Neural progenitor cell (in vitro differentiated cells): ENCODE measurements around the gene ACRBP. TPM values are rescaled to one million over a fixed set of nuclear protein-coding genes. Genes with fewer than 3 reads are reported as not detected.

Source experiments
- DNase-seq: peaks from one replicate; pipeline ENCODE4 v3.0.0-alpha.2; 2016; ENCODE audit warnings: low spot score
- H2AFZ ChIP-seq: fragments of 200-600 bp; sonication (generic); replicated peaks from 2 replicates; pipeline ENCODE4 v1.6.1; 2016; ENCODE audit warnings: antibody characterized with exemption
- H3F3A ChIP-seq: fragments of 200-600 bp; sonication (generic); 2 replicates; pipeline ENCODE4 v1.6.1; 2016; ENCODE audit warnings: antibody characterized with exemption, low read depth
- H3K27ac ChIP-seq: fragments of 200-600 bp; sonication (generic); 2 replicates; pipeline ENCODE4 v1.5.1; 2016; ENCODE audit warnings: mild to moderate bottlenecking
- H3K27me3 ChIP-seq: fragments of 200-600 bp; sonication (generic); 2 replicates; pipeline ENCODE4 v1.6.1; 2016; ENCODE audit warnings: mild to moderate bottlenecking, moderate library complexity
- H3K36me3 ChIP-seq: fragments of 200-600 bp; sonication (generic); 2 replicates; pipeline ENCODE4 v1.5.1; 2016
- H3K4me1 ChIP-seq: fragments of 200-600 bp; sonication (generic); 2 replicates; pipeline ENCODE4 v1.6.1; 2016; ENCODE audit warnings: mixed run types
- H3K4me2 ChIP-seq: fragments of 200-600 bp; sonication (generic); 2 replicates; pipeline ENCODE4 v1.6.1; 2016
- H3K4me3 ChIP-seq: fragments of 200-600 bp; sonication (generic); 2 replicates; pipeline ENCODE4 v1.5.1; 2016
- H3K79me2 ChIP-seq: fragments of 200-600 bp; sonication (generic); 2 replicates; pipeline ENCODE4 v1.6.1; 2016; ENCODE audit warnings: low read depth
- H3K9ac ChIP-seq: fragments of 200-600 bp; sonication (generic); 2 replicates; pipeline ENCODE4 v1.6.1; 2016
- H3K9me3 ChIP-seq: fragments of 200-600 bp; sonication (generic); 2 replicates; pipeline ENCODE4 v1.5.1; 2016; ENCODE audit warnings: low read depth
- H4K20me1 ChIP-seq: fragments of 200-600 bp; sonication (generic); 2 replicates; pipeline ENCODE4 v1.6.1; 2016; ENCODE audit warnings: low read depth
- H3K27ac Mint-ChIP-seq: 3 replicates; pipeline ENCODE4 v1.8.0; 2021; ENCODE audit warnings: mixed read lengths
- H3K27me3 Mint-ChIP-seq: 2 replicates; pipeline ENCODE4 v1.8.0; 2022; ENCODE audit warnings: low read depth, mild to moderate bottlenecking, inconsistent platforms, moderate library complexity, mixed read lengths; ENCODE audit not compliant: insufficient read depth
- H3K36me3 Mint-ChIP-seq: 3 replicates; pipeline ENCODE4 v1.8.0; 2021; ENCODE audit warnings: mixed read lengths
- H3K4me1 Mint-ChIP-seq: 3 replicates; pipeline ENCODE4 v1.8.0; 2021; ENCODE audit warnings: mixed read lengths
- H3K4me3 Mint-ChIP-seq: 3 replicates; pipeline ENCODE4 v1.8.0; 2021; ENCODE audit warnings: mild to moderate bottlenecking, moderate library complexity, mixed read lengths
- H3K9me3 Mint-ChIP-seq: 3 replicates; pipeline ENCODE4 v1.8.0; 2020; ENCODE audit warnings: mixed read lengths
- CTCF ChIP-seq: fragments of 200-600 bp; sonication (generic); IDR thresholded peaks from 2 replicates; pipeline ENCODE4 v1.5.1; 2017; ENCODE audit warnings: antibody characterized with exemption, mild to moderate bottlenecking
- EZH2 ChIP-seq: fragments of 200-600 bp; sonication (generic); IDR thresholded peaks from 2 replicates; pipeline ENCODE4 v1.6.1; 2017; ENCODE audit warnings: antibody characterized with exemption, mild to moderate bottlenecking, moderate library complexity
- EZH2phosphoT487 ChIP-seq: fragments of 200-600 bp; sonication (generic); IDR thresholded peaks from 2 replicates; pipeline ENCODE4 v1.6.1; 2017; ENCODE audit warnings: antibody characterized with exemption
- total RNA-seq: library from RNA; depleted of rRNA; stranded (reverse); fragments of >200 nt; gene quantifications from 2 replicates; pipeline ENCODE4 v1.2.3, GENCODE V29; 2015; ENCODE audit warnings: low replicate concordance

ACRBP gene
- total RNA-seq, 1 donor from 2014 or later: 2.7 TPM

- DNase-seq: peak; percentile 98
- peaks cover 2% of the 10 kb centered on the region for H3K36me3 Mint-ChIP-seq
- peaks cover 52% of the 10 kb centered on the region for H3K4me1 Mint-ChIP-seq
- Histone ChIP-seq H3K4me3 (peak within 1 kb of the TSS; percentile 74), H4K20me1 (peaks cover 7% of the 10 kb centered on the region), H3K79me2 (peaks cover 57% of the 10 kb centered on the region), H3K4me2 (peak within 1 kb of the TSS; percentile 97), H3F3A (peaks cover 40% of the 10 kb centered on the region), H3K36me3 (no peaks in the 10 kb centered on the region), H3K9me3 (no peaks in the 10 kb centered on the region), H3K9ac (peak within 1 kb of the TSS; percentile 66), H2AFZ (peak within 1 kb of the TSS; percentile 74), H3K27ac (peak within 1 kb of the TSS; percentile 96), H3K4me1 (peaks cover 14% of the 10 kb centered on the region), H3K27me3 (no peaks in the 10 kb centered on the region)
- peak within 1 kb of the TSS; percentile 95 for H3K4me3 Mint-ChIP-seq
- peaks cover 3% of the 10 kb centered on the region for H3K27me3 Mint-ChIP-seq
- H3K9me3 Mint-ChIP-seq: no peaks in the 10 kb centered on the region
- H3K27ac Mint-ChIP-seq: peak within 1 kb of the TSS; percentile 89
- no peak for TF ChIP-seq EZH2
- TF ChIP-seq EZH2phosphoT487: no peak
Observed at GRCh38 chr12:6688999-6689882, 42.0 kb upstream of the ACRBP start, which contains the start of gene ZNF384. ZNF384 (minus strand) TSS chr12:6689375; CDS start chr12:6679520, 9,855 bp downstream.

DNA sequence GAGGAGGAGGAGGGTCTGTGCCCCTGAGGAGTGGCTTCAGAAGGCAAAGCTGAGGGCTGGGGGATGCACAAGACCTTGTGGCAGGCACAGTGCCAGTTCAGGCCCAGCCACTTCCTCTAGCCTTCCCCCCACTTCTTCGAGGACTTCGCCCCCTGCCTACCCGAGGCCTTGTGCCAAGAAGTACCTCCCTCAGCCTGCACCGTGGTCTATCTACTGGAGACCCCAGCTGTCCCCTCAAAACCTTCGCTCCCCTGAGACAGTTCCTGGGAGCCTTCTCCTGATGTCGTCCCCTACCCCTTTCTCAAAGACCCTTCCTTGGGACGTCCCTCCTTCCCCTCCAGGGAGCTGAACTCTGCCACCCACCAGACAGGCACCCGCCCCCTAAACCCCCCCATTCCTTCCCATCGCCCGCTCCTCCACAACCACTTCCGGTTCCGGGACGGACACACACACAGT lies 41.3 kb upstream of the ACRBP start:
- Histone ChIP-seq H2AFZ (peak overlapping the region; percentile 4), H3K9me3 (no peaks in the 10 kb centered on the region), H3K4me1 (peaks cover 14% of the 10 kb centered on the region), H3K27me3 (no peaks in the 10 kb centered on the region), H3K36me3 (no peaks in the 10 kb centered on the region), H3K27ac (peak overlapping the region; percentile 96), H3K79me2 (peaks cover 64% of the 10 kb centered on the region), H4K20me1 (peaks cover 14% of the 10 kb centered on the region), H3K9ac (peak overlapping the region; percentile 66), H3K4me2 (peak overlapping the region; percentile 97), H3K4me3 (peak overlapping the region; percentile 74), H3F3A (peaks cover 41% of the 10 kb centered on the region)
- Mint-ChIP-seq H3K36me3 (peaks cover 2% of the 10 kb centered on the region), H3K27ac (peak overlapping the region; percentile 87), H3K4me3 (peak overlapping the region; percentile 95), H3K27me3 (peaks cover 3% of the 10 kb centered on the region), H3K4me1 (peaks cover 50% of the 10 kb centered on the region), H3K9me3 (no peaks in the 10 kb centered on the region)
- no peak for TF ChIP-seq EZH2
- TF ChIP-seq EZH2phosphoT487: no peak
- no peak for TF ChIP-seq CTCF
- DNase-seq: no peak

DNA sequence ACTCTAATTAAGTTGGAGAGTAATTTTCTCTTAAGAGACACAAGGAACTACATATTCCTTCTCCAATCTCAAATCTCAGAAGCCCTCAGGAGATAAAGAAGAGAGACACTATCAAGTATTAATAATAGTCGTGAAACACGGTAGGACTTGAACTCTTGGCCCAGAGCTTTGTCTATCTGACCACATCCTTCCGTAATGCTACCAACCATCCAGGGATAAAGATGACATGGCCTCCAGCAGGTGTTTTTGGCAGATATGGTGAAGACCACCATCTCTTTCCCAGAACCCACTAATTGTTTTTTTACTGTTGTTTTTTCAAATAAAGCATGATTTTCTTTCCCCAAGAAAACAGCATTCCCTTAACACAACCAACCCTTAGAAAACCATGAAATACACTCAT lies 38.6 kb upstream of the ACRBP start:
- no peak overlapping the region for H3K27ac Mint-ChIP-seq
- peaks cover 4% of the 10 kb centered on the region for H3K36me3 ChIP-seq

More for the DNA sequence above, 38.6 kb upstream of the ACRBP start:
- TF ChIP-seq EZH2 (no peak), CTCF (no peak), EZH2phosphoT487 (no peak)
- Histone ChIP-seq H3K27me3 (no peaks in the 10 kb centered on the region), H3K4me1 (peaks cover 14% of the 10 kb centered on the region), H3K4me2 (no peak overlapping the region), H3K27ac (no peak overlapping the region), H3K4me3 (no peak overlapping the region), H3K9ac (no peak overlapping the region), H4K20me1 (peaks cover 31% of the 10 kb centered on the region), H3K79me2 (peaks cover 90% of the 10 kb centered on the region), H3K9me3 (no peaks in the 10 kb centered on the region), H2AFZ (no peak overlapping the region), H3F3A (peaks cover 29% of the 10 kb centered on the region)
- no peaks in the 10 kb centered on the region for H3K9me3 Mint-ChIP-seq
- H3K4me3 Mint-ChIP-seq: no peak overlapping the region
- H3K27me3 Mint-ChIP-seq: no peaks in the 10 kb centered on the region
- peaks cover 33% of the 10 kb centered on the region for H3K4me1 Mint-ChIP-seq
- peaks cover 2% of the 10 kb centered on the region for H3K36me3 Mint-ChIP-seq
- no peak for DNase-seq
